HEK293 (cell line): Measurements from ENCODE around the gene SPAAR.
"Not testable (repeated sequence)": the region's sequence is repeated elsewhere in the genome, so short reads cannot be mapped to it uniquely, and the experiment has no call there.

Source experiments
- BCL11B ChIP-seq: fragments of 450-650 bp; formaldehyde crosslinking; IDR thresholded peaks from 2 replicates; pipeline ENCODE4 v1.5.1; 2016; ENCODE audit warnings: low read depth, missing biosample characterization, missing genetic modification characterization
- ZNF354C ChIP-seq: fragments of 450-650 bp; formaldehyde crosslinking; IDR thresholded peaks from 2 replicates; pipeline ENCODE4 v1.5.1; 2016; ENCODE audit warnings: missing biosample characterization, missing genetic modification characterization, low read depth, borderline replicate concordance
- ZNF768 ChIP-seq: fragments of 450-650 bp; formaldehyde crosslinking; IDR thresholded peaks from 2 replicates; pipeline ENCODE4 v1.5.1; 2018; ENCODE audit warnings: missing biosample characterization, mild to moderate bottlenecking, missing genetic modification characterization
- TF ChIP-seq, protein P1 (sequence below): fragments of 450-650 bp; formaldehyde crosslinking; conservative IDR thresholded peaks from 2 replicates; pipeline ENCODE4 v1.5.1; 2016; ENCODE audit warnings: low read depth, missing biosample characterization, missing genetic modification characterization
- TF ChIP-seq, protein P2 (sequence below): fragments of 450-650 bp; formaldehyde crosslinking; IDR thresholded peaks from 2 replicates; pipeline ENCODE4 v1.5.1; 2016; ENCODE audit warnings: missing biosample characterization, missing genetic modification characterization

DNA sequence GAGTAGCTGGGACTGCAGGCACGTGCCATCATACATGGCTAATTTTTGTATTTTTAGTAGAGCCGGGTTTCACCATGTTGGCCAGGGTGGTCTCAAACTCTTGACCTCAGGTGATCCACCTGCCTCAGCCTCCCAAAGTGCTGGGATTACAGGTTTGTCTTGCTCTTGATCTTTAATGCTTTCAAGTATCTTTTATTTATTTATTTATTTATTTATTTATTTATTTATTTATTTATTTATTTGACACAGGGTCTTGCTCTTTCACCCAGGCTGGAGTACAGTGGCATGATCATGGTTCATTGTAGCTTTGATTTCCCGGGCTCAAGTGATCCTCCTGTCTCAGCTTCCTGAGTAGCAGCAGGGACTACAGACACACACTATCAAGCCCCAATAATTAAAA lies 24.4 kb upstream of the SPAAR start:
- not testable (repeated sequence) for TF ChIP-seq ZNF768; BCL11B (tag by site-specific recombination); ZNF354C (tag by site-specific recombination)
- TF ChIP-seq, protein P1, sequence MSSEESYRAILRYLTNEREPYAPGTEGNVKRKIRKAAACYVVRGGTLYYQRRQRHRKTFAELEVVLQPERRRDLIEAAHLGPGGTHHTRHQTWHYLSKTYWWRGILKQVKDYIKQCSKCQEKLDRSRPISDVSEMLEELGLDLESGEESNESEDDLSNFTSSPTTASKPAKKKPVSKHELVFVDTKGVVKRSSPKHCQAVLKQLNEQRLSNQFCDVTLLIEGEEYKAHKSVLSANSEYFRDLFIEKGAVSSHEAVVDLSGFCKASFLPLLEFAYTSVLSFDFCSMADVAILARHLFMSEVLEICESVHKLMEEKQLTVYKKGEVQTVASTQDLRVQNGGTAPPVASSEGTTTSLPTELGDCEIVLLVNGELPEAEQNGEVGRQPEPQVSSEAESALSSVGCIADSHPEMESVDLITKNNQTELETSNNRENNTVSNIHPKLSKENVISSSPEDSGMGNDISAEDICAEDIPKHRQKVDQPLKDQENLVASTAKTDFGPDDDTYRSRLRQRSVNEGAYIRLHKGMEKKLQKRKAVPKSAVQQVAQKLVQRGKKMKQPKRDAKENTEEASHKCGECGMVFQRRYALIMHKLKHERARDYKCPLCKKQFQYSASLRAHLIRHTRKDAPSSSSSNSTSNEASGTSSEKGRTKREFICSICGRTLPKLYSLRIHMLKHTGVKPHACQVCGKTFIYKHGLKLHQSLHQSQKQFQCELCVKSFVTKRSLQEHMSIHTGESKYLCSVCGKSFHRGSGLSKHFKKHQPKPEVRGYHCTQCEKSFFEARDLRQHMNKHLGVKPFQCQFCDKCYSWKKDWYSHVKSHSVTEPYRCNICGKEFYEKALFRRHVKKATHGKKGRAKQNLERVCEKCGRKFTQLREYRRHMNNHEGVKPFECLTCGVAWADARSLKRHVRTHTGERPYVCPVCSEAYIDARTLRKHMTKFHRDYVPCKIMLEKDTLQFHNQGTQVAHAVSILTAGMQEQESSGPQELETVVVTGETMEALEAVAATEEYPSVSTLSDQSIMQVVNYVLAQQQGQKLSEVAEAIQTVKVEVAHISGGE (tag by site-specific recombination): peak; percentile 57; the same call in 1 of the 2 replicates
- TF ChIP-seq, protein P2, sequence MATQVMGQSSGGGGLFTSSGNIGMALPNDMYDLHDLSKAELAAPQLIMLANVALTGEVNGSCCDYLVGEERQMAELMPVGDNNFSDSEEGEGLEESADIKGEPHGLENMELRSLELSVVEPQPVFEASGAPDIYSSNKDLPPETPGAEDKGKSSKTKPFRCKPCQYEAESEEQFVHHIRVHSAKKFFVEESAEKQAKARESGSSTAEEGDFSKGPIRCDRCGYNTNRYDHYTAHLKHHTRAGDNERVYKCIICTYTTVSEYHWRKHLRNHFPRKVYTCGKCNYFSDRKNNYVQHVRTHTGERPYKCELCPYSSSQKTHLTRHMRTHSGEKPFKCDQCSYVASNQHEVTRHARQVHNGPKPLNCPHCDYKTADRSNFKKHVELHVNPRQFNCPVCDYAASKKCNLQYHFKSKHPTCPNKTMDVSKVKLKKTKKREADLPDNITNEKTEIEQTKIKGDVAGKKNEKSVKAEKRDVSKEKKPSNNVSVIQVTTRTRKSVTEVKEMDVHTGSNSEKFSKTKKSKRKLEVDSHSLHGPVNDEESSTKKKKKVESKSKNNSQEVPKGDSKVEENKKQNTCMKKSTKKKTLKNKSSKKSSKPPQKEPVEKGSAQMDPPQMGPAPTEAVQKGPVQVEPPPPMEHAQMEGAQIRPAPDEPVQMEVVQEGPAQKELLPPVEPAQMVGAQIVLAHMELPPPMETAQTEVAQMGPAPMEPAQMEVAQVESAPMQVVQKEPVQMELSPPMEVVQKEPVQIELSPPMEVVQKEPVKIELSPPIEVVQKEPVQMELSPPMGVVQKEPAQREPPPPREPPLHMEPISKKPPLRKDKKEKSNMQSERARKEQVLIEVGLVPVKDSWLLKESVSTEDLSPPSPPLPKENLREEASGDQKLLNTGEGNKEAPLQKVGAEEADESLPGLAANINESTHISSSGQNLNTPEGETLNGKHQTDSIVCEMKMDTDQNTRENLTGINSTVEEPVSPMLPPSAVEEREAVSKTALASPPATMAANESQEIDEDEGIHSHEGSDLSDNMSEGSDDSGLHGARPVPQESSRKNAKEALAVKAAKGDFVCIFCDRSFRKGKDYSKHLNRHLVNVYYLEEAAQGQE (tag by site-specific recombination): not testable (repeated sequence)
